ENCODE results near the gene ZNF467. TPM values are rescaled to one million over a fixed set of nuclear protein-coding genes. Genes with fewer than 3 reads are reported as not detected.

Gene ZNF467
- total RNA-seq, 1 experiment from 2014 or later, result 3.5 TPM

DNA sequence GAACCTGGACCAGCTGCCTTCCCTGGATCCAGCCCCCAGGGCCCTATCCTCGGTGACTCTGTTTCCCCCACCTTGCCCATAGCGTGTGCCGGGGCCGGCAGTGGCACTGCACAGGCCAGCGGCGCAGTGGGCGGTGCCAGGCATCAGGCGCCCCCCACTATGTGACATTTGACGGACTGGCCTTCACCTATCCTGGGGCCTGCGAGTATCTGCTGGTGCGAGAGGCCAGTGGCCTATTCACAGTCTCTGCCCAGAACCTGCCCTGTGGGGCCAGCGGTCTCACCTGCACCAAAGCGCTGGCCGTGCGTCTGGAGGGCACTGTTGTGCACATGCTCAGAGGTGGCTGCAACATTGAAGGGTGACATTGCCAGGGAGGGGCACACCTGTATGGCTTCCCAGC, 12.0 kb upstream of the ZNF467 start:
- DNase-seq (ENCODE audit: low spot score), result no peak
- Histone ChIP-seq H3K4me3 (ENCODE audit: low read depth, low read length, poor library complexity, severe bottlenecking) (no peak overlapping the region), H3K4me1 (ENCODE audit: insufficient read depth, low read length, poor library complexity, severe bottlenecking) (peaks cover 9% of the 10 kb centered on the region), H3K27me3 (replicated peaks; ENCODE audit: insufficient read depth, low read depth, low read length, poor library complexity) (no peaks in the 10 kb centered on the region), H3K27ac (ENCODE audit: low read depth, low read length, poor library complexity, severe bottlenecking) (no peak overlapping the region), H3K9me3 (ENCODE audit: low read depth, low read length, poor library complexity, severe bottlenecking) (no peaks in the 10 kb centered on the region), H3K36me3 (ENCODE audit: insufficient read depth, low read length, poor library complexity, severe bottlenecking) (no peaks in the 10 kb centered on the region)
- intact Hi-C loops (cut with micrococcal nuclease; ENCODE audit: unreplicated experiment), result no loop called here
- TF ChIP-seq, protein P1, sequence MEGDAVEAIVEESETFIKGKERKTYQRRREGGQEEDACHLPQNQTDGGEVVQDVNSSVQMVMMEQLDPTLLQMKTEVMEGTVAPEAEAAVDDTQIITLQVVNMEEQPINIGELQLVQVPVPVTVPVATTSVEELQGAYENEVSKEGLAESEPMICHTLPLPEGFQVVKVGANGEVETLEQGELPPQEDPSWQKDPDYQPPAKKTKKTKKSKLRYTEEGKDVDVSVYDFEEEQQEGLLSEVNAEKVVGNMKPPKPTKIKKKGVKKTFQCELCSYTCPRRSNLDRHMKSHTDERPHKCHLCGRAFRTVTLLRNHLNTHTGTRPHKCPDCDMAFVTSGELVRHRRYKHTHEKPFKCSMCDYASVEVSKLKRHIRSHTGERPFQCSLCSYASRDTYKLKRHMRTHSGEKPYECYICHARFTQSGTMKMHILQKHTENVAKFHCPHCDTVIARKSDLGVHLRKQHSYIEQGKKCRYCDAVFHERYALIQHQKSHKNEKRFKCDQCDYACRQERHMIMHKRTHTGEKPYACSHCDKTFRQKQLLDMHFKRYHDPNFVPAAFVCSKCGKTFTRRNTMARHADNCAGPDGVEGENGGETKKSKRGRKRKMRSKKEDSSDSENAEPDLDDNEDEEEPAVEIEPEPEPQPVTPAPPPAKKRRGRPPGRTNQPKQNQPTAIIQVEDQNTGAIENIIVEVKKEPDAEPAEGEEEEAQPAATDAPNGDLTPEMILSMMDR (conservative IDR thresholded peaks at IDR 0.05; ENCODE audit: low read depth, low read length), result no peak
- no peak for TF ChIP-seq EZH2 (IDR thresholded peaks at IDR 0.05; ENCODE audit: borderline replicate concordance, low read depth, low read length, poor library complexity, severe bottlenecking)
- no TSS peak for BruUV-seq (replicated peaks)
- CTCF ChIA-PET, result no interaction called here
- POLR2A ChIA-PET (ENCODE audit: low non-redundant PET), result no interaction called here

DNA sequence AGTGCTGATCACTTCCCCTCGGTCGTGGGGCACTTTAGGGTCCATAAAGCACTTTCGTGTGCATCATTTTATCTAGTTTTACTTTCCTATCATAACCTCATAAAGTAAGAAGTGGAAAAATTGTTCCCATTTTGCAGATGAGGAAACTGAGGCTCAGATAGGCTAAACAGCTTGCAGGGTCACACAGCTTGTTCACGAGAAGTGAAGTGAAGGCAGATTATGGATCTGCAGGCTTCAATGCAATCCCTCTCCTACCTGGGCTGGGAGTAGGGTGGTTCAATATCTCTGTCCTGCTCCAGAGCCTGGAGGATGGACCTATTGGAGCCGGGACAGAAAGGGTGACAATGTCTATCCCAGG, 10.8 kb upstream of the ZNF467 start:
- ChIA-PET CTCF (no interaction called here), POLR2A (ENCODE audit: low non-redundant PET) (no interaction called here)
- Histone ChIP-seq H3K4me1 (ENCODE audit: insufficient read depth, low read length, poor library complexity, severe bottlenecking) (peaks cover 9% of the 10 kb centered on the region), H3K27me3 (replicated peaks; ENCODE audit: insufficient read depth, low read depth, low read length, poor library complexity) (no peaks in the 10 kb centered on the region), H3K27ac (ENCODE audit: low read depth, low read length, poor library complexity, severe bottlenecking) (no peak overlapping the region), H3K9me3 (ENCODE audit: low read depth, low read length, poor library complexity, severe bottlenecking) (no peaks in the 10 kb centered on the region), H3K36me3 (ENCODE audit: insufficient read depth, low read length, poor library complexity, severe bottlenecking) (no peaks in the 10 kb centered on the region), H3K4me3 (ENCODE audit: low read depth, low read length, poor library complexity, severe bottlenecking) (no peak overlapping the region)
- BruUV-seq (replicated peaks), result no TSS peak
- TF ChIP-seq EZH2 (IDR thresholded peaks at IDR 0.05; ENCODE audit: borderline replicate concordance, low read depth, low read length, poor library complexity, severe bottlenecking), result no peak
- TF ChIP-seq, protein P1 (conservative IDR thresholded peaks at IDR 0.05; ENCODE audit: low read depth, low read length), result no peak
- intact Hi-C loops (cut with micrococcal nuclease; ENCODE audit: unreplicated experiment), result no loop called here
- DNase-seq (ENCODE audit: low spot score), result no peak

DNA sequence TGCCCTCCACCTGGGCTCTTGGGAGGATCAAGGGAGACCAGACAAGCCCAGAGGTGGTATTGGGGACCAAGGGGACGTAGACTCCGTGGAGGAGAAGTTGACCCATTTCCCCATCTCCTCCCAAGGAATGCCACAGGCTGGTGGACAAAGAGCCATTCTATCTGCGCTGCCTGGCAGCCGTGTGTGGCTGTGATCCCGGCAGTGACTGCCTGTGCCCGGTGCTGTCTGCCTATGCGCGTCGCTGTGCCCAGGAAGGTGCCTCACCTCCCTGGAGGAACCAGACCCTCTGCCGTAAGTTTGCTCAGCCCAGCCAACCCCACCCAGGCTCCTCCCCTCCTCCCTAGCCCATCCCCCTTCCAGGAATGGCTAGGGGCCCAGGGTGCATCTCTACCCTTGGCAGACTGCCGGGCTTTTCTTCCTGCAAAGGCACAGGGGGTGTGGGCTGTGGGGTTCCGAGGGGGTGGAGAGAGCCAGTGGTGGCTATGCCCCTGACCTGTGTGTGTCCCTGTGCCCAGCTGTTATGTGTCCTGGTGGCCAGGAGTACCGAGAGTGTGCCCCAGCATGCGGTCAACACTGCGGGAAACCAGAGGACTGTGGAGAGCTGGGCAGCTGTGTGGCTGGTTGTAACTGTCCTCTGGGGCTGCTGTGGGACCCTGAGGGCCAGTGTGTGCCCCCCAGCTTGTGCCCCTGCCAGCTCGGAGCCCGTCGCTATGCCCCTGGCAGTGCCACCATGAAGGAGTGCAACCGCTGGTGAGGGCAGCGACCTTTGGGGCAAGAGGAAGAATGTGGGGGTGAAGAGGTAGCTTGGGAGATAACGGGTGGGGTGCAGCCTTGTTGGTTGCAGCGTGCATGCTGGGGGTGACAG, 10.2 kb upstream of the ZNF467 start:
- no TSS peak for BruUV-seq (replicated peaks)
- Histone ChIP-seq H3K36me3 (ENCODE audit: insufficient read depth, low read length, poor library complexity, severe bottlenecking) (no peaks in the 10 kb centered on the region), H3K4me3 (ENCODE audit: low read depth, low read length, poor library complexity, severe bottlenecking) (no peak overlapping the region), H3K4me1 (ENCODE audit: insufficient read depth, low read length, poor library complexity, severe bottlenecking) (peaks cover 9% of the 10 kb centered on the region), H3K27ac (ENCODE audit: low read depth, low read length, poor library complexity, severe bottlenecking) (no peak overlapping the region), H3K9me3 (ENCODE audit: low read depth, low read length, poor library complexity, severe bottlenecking) (no peaks in the 10 kb centered on the region), H3K27me3 (replicated peaks; ENCODE audit: insufficient read depth, low read depth, low read length, poor library complexity) (no peaks in the 10 kb centered on the region)
- peak; percentile 30 for DNase-seq (ENCODE audit: low spot score)
- ChIA-PET CTCF (no interaction called here), POLR2A (ENCODE audit: low non-redundant PET) (no interaction called here)
- TF ChIP-seq, protein P1 (conservative IDR thresholded peaks at IDR 0.05; ENCODE audit: low read depth, low read length), result no peak
- no peak for TF ChIP-seq EZH2 (IDR thresholded peaks at IDR 0.05; ENCODE audit: borderline replicate concordance, low read depth, low read length, poor library complexity, severe bottlenecking)
- intact Hi-C loops (cut with micrococcal nuclease; ENCODE audit: unreplicated experiment), result no loop called here
